Stimulated activated CD4-positive, alpha-beta T cell treated with anti-CD3 and anti-CD28 coated beads, Interleukin-12 subunit alpha, Interleukin-12 subunit beta, amount 100 ng/mL, for 4 hours (primary cell): ENCODE data around the gene DENND1A.

Source experiments
- DNase-seq: peaks from one replicate; pipeline ENCODE4 v3.0.0-alpha.2; 2020

Gene DENND1A

DNA sequence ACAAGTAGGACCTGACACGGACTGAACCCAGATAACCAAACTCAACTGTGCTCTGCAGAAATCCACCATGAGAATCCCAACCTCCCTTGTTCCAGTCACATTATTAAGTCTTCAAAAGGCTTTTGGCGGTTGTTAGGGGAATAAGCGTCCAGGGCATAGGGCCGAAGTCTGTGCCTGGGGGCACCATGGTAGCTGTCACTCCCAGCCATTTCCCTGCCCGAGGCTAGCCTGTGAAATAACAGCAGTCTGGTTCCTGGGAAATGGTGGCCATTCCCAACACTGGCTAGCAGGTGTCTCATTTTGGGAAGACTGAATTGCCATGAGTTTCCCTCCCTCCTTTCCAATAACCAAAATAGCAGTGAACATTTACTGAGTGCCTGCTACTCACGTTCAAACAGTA, 451.8 kb downstream of the DENND1A start:
- no peak for DNase-seq

DNA sequence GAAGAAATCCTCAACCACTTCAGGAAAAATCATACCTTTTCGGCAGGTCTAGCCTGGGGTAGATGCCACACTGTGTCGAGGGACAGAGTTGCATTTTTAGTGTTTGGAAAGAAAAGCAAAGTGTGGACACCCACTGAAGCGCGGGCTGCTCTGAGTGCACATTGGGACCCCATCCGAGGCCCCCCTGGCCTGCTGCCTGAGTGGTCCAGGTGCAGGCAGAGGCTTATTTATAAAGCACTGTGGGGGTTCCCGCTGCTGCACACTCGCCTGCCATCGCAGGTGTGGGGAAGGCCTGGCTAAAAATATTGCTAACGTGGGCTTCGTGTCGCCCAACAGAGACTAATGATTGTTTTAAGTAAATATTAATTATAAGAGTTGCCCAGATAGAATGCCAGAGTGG, 454.5 kb downstream of the DENND1A start:
- DNase-seq, result no peak

DNA sequence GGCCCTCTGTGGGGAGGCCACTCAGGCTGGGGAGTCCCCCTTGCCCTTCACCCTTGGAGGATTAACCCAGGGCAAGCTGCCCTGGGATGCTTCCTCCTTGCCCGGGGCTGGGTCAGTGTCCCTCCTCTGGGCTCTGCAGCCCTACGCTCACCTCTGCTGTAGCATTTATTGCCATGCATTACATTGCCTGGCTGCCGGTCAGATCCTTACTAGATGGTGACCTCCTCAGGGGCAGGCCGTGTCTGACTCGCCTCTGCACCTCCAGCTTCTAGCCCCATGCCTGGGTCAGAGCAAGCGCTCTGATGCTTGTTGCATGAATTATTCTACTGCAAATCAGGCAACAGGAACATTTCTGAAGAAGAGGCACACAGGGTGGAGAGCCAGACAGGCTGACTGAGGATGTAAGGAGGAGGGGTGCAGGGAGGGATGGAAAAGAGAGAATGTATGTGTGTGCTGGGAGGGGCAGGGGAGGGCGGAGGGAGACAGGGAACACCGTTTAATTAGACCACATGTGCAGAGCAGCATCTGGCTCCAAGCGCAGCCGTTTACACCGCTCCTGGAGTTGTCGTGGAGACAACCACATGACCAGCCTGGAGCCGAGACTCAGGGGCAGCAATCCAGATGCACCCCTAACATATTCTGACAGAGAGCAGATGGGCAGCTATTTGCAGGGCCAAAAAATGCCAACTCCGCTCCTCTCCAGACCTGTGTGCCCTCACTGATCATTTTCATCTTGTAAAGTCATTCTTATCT, 456.9 kb downstream of the DENND1A start:
- DNase-seq, result no peak

DNA sequence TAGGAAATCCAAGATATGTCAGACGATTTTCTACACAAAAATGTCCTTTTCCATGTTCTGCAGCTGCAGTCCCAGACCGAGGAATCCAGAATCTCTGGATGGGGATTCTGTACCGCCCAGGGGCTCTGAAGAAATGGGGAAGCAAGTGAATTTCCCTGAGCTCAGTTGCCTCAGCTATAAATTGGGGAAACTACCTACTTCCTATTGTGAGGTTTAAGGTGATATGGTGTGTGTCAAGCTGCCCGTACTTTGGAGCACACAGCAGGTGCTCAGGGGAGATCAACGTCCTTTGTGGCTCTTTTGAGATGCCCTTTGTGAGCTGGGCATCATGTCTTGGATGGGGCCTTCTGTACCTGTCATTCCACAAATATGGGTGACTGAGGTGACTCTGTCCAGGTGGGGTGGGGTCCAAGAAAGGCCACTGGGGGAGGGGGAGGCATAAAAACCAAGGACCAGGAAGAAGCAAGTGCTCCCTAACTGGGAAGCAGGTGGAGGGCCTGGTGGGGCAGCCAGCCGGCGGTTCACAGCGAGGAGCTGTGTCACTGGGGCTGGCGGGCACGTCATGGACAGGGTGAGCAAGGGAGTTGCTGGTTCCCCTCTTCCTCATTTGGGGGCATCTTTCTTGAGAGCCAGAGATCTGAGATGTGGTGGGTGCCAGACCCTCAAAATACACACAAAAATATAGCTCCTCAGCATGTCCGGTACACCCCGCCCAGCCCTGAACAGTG, 457.9 kb downstream of the DENND1A start:
- DNase-seq, result no peak

DNA sequence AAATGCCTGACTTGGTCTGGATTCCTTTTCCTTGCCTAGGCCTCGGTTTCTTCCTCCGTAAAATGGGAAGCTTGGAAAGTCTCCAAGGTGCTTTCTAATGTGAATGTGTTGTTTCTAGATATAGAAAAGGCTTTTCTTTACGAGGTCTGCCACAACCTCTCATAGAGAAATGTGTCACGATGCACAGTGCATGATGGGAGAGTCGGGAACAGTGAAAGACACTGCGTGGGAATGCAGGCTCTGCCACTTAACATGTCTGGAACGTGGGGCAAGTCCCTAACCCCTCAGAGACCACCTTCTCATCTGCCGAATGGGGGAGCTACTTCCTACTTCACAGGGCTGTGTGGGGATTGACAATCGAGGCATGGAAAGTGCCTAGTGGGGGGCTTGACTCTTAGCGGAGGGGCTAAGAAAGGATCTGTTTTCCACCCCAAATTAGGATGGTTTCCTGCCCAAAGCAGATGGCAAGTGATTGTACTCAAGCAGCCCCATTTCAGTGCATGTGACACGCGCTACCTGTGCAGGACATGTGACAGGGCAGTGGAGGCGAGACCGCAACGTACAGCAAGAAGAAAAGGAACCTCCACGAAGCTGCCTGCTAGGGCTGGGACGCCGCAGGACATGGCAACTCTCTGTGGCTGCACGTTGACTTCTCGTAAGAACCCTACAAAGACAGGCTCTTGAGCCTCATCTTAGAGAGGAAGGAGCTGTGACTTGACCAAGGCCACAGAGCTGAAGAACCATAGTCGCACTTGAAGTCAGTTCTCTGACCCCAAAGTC, 458.7 kb downstream of the DENND1A start:
- no peak for DNase-seq

DNA sequence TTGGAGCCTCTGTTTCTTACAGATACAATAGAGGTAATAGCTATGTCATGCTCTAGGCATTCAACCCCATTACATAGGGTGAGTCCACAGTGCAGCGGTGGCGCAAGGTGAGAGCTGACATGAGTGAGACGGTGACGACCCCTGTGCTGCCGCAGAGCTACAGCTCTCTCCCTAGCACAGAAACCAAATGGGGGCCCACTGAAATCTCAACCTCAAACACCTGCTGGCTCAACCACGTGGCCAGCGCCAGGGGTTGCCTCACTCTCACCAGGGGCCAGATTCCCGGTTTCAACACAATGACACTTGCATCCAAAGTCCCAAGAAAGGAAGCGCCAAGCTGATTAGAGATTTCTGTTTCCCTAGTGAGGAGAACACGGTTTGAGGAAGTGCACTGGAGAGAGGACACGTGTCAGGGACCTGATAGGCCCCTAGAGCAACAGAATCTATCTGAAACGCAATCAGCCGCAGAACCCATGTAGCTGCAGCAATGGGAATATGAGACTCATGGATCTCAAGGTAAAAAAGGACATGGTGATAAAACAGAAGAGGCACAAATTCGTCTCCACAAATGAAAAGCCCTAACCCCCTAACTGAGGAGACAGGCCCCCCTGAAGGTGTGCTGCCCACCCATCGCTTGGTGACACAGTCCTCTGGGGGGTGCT, 459.7 kb downstream of the DENND1A start:
- DNase-seq, result no peak

DNA sequence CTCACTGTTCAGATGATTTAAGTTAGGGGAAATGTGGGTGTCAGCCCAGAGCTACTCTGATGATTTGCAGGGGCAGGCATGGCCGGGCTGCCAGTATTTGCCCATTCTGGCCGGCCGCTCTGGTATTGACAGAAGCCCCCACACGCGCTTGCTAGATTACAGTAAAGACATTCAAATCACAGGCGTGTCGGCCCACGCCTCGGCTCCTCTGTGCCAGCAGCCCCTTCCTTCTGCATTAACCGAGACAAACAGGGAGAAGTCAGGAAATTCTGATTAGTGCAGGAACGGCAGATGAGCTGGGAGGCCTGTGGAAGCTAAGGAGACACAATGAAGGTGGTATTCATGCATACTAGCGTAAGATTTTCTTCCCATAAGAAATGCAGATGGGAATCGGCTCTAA, 460.6 kb downstream of the DENND1A start:
- no peak for DNase-seq

DNA sequence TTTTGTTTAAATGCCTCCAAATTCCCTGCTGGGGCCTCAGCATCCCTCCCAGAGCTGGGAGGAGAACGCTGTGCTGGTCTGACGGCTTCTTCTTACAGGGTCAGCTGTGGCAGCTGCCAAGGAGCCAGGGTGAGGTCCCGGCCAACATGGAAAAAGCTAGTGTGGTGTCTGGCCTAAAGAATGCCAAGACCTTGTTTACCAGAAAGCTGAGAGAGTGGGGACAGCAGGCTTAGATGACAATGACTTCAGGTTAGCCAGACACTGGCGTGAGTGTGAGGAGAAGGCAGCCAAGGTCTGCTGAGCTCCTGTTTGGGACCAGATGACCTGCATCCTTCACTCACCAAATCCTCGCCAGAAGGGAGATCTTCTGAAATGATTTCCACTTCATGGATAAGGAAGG, 461.4 kb downstream of the DENND1A start:
- DNase-seq, result no peak

DNA sequence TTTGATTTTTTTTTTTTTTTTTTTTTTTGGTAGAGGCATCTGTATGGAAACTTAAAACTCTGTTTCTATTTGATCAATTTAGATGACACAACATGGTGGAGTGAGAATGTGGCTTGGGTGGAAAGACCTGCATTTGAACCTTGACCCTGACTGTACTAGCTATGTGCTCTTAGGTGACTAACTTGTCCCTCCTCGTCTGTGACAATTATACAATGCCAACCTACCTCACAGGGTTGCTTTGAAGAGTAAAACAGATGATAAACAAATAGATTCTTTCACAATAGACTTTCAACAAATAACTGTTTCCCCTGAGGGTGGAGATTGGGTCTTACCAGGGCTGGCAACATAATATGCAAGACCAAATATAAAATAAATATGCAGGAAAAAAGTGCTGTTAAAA, 464.6 kb downstream of the DENND1A start:
- DNase-seq, result no peak

DNA sequence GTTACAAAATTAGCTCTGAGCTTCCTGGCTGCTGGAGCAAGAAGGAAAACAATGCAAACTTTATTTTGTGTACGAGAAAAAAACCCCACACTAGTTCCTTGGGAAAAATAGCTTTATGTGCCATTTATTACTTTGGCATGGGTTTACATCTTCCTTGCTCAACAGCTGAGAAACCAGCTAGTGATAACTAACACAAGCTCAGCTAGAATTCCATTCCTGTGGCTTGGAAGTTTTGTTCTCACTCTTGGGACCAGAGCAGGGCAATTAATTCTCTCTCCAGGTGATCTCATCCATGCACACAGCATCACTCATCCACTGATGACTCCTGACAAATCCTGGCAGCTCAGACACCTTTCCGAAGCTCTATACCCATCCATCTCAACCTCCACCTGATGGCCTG, 469.8 kb downstream of the DENND1A start:
- no peak for DNase-seq

DNA sequence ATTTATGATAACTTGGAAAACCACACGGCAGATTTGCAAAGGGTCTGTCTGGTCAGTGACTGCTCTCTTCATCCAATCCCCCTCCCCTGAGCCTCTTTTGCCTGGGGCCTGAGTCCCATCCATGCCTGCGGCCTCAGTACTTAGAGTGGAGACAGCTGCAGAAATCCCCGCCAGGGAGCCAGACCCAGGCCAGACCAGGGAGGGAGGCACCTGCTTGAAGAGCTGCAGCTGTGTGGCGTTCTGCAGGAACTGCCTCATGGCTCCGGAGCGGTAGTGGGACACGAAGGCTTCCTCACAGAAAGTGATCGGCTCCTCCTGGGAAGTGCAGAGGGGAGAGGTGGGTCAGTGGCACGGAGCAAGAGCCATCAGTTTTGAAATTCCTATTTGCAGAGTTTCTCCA, 472.3 kb downstream of the DENND1A start:
- DNase-seq, result no peak

DNA sequence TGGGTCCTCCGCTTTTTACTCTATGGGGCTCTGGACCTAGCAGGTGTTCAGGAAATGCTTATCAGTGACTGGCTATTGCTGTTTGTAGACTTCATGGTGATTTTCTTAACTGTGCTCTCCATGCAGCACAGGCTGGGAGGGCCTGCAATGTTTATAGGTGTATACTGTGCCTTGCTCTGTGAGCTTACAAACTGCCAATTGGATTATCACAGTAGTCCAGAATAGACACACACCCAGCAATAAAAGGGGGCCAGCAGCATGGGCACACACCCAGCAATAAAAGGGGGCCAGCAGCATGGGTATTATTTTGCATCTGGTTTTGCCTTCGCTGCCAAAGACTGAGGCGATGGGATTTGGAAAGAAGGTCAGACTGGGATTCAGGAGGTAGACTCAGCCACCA, 473.9 kb downstream of the DENND1A start:
- DNase-seq, result no peak

DNA sequence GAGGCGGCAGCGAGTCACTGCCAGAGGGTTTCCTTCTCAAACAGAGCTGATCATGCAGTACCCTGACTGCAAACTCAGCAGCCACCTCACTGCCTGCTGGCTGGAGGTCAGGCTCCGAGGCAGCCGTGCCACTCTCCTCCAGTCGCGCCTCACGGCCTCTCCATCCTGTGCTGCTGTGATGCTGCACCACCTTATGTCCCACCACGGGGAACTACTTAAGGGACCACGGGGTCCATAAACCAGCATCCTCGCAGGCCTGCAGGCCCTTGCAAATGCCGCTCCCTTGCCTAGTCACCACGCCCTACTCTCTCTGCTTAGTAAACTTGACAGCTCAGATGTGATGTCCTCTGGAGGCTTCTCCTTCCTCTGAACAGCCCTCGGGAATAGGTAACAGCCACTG, 474.7 kb downstream of the DENND1A start:
- no peak for DNase-seq

DNA sequence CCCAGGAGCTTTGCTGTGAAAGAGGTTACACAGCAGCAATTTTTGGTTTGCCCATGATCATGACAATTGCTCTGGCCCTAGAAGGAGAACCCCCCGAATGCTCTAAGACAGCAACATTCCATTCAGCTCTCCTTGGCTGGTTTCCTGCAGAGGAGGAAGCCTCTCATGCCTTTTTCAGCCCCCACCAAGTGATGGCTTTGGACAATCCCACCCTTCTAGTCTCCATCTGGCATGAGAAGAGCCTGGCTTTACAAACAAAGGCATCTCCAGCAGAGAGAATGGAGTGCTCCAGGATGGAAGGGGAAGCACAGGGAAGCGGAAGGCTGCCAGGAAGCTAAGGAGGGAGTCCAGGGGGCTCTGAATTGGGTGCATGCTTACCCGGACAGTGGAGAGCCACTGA, 475.6 kb downstream of the DENND1A start:
- no peak for DNase-seq

DNA sequence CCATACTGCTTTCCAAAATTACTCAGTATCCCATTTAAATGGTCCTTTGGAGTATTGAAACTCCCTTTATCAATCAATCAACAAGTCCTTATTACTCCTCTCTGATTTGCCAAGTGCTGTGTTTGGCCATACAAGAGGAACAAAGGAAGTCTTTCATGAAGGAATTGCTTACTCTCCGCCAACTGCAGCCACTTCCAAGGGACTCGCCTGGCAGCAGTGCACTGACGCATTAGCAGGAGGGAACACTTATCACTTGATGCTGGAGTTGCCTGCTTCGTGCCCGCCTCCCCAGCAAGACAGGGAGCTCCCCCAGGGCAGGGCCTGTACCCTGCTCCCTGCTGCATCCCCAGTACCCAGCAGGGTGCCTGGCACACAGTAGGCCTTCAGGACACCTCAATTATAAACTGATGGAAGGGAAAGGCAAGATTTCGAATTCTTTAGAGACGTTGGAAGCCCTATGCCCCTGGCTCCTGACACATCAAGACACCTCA, 476.1 kb downstream of the DENND1A start:
- DNase-seq, result no peak

DNA sequence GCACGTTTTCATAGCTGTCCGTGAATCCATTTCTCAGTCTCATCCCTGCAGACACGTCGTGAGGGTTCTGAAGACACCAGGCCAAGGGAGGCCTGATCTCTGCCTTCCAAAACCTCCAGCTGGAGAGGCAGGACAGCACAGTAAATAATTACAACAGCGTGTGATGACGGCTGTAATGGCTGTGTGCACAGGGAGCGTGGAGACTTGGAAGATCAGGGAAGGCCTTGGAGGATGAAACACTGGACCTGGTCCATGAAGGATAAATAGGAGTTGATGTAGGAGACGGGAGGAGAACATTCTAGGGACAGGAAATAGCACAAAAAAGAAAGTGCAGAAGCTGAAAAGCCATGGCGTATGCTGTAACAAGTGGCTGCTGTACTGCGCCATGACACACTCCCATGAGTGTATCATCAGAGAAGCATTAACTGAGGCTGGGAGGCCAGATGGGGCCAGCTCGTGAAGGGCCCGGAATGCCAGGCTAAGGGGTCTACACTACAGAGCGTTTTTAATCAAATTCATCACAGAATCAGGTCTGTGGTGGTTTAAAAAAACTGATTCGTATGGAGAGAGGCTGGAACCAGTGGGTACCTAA, 476.8 kb downstream of the DENND1A start:
- no peak for DNase-seq

DNA sequence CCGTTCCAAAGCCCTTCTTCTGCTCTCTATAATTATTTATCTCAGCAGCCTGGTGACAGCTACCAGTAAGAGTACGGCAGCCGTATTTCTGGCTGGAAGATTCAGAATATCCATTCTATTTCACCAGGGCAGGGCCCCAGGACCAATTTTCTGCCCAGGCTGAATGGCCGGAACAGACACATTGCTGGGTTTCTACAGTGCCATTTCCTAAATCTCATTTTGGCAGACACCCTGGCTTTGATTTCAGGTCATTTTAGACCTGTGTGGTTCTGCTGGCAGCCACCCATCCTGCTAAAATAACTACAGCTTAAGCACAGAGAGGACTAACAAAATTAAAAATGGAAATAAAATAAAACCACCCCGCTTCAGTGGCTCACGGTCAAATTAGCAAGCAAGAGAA, 478.9 kb downstream of the DENND1A start:
- no peak for DNase-seq

DNA sequence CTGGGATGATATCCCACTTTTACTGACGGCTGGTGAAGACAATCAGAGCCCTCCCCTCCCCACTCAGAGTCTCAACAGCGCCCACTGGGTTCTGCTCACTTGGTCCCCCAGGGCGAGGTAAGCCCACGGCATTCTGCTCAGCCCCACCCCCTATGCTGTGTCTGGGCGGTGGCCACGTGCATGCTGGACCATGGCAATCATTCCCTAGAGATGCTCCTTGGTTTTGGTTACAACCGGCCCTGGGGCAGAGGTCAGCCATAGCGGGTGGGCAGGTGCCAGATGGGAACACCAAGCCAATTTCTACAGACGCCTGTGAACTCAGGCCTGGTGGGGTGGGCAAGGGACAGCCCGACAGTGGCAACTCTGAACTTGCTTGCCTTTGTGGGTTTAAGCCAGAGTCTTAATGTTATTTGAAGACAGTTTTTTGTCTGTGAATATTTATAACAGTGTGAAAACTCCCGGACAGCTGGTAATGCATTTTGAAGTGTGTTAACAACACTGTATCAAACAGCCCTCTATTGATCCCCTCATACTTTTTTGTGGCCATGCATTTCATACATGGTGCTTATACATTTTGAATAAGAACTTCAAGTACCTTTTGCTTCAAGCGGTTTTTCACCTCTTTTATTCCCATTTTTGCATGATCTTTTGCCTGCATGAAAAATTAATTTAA, 479.7 kb downstream of the DENND1A start:
- no peak for DNase-seq

DNA sequence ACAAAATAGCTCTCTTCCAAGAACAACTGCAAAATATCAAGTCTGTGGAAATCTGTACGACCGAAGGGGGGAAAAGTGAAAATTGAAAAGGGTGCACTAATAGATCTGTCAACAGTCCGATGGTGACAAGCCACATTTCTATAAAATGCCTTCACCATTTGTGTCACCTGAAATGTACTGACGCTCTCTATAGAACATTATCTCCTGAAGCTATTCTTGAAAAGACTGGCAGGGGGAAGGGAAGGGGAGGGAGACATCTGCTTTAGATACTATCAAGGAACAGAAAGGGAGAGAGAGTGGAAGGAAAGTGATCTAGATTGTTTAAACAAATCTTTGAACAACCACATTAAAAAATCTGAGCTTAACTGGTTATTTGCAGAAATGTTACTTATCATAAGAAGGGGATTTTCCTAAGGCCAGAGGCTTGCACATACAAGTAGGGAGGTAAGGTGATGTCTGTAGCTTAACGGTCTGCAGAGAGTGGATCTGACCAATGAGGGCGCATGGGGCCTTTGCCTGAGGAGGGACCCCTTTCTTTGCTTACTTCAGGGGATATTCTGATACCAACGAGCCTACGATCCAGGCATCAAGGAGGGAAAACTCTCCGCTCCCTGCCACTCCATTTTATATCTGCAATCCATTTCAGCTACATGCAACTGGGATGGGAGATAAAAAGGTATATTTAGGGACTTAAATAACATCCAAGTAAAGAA, 481.8 kb downstream of the DENND1A start:
- DNase-seq, result no peak

DNA sequence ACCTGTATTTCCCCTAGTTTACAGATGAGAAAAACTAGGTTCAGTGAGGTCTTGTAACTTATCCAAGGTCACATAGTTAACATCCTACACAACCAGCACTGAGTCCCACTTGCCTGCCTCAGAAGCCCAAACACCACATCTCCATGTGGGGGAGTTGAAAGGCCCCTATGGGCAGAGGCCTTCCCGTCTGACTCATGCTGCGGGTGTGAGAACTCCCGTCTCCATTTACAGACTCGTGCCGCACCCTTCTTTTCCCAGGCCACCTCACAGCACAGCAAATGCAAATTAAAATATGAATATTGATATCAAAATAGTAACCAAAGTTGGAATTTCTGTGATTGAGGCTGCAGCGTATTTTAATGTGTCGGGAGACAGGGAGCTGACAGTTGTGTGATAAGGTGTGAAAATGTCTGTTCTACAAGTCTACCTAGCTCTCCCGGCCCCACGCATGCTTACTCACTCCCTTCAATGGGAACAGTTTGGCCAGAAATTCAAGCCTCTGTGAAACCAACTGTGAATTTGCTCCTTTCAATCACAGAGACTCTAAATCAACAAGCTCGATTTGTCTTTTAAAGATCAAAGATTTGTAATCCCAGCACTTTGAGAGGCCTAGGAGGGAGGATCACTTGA, 483.8 kb downstream of the DENND1A start:
- no peak for DNase-seq

DNA sequence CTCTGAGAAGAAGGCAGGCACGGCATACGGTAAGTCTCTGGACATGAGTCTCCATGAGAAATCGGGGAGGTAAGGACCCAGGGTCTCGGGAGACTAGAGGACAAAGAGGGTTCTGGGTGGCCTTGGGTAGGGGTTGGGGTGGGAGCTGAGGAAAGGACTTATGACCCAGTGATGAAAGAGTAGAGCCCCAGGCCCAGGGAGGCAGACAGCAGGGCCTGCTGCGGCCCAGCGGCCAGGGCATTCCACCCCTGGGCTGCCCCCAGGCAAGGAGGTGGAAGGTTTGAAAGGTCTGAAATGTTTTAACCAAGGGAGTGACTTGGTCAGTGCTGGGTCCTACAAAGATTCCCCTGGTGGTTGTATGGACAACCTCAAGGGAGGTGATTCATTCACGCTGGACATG, 484.8 kb downstream of the DENND1A start:
- no peak for DNase-seq
